ENCODE results near the gene COG5.

COG5 gene

DNA sequence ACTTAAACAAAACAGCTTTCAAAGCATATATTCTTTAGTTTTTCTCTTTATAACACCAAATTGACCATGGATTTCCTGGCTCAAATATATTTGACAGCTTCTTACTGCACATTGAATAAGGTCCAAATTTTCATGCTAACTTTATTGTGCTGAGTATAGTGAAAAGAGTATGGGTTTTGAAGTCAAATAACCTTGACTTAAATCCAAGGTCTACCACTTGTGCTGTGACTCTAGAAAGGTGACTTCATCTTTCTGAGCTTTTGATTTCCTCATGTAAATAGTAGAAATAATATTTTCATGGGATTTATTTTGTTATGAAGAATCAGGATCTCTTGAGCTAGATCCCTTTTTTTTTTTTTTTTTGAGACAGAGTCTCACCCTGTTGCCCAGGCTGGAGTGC, 233.2 kb downstream of the COG5 start:
- DNase-seq (ENCODE audit: low read depth) = no peak

DNA sequence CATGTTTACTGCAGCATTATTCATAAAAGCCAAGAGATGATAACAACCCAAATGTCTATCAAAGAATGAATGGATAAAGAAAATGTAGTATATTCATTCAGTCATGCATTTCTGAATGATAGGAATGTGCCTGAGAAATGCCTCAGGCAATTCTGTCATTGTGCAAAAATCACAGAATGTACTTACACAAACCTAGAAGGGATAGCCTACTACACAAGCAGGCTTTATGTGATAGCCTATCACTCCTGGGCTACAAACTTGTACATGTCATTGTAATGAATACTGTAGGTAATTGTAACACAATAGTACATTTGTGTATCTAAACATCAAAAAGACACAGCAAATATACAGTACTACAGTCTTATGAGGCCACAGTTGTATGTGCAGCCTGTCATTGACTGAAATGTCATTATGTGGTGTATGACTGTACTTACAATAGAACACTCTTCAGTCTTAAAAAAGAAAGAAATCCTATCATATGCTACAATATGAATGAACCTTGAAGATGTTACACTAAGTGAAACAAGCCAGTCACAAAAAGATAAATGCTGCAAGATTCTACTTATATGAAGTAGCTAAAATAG, 235.6 kb downstream of the COG5 start:
- no peak for DNase-seq (ENCODE audit: low read depth)

DNA sequence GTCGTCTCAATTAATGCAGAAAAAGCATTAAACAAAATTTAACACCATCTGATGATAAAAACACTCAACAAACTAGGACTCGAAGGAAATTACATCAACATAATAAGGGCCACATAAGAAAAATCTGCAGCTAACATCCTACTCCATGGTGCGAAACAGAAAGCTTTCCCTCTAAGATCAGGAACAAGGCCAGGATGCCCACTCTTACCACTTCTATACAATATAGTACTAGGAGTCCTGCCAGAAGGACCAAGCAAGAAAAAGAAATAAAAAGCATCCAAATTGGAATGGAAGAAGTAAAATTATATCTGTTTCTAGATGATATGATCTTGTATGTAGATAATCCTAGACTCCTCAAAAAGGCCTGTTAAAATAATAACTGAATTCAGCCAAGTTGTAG, 237.7 kb downstream of the COG5 start:
- no peak for DNase-seq (ENCODE audit: low read depth)

DNA sequence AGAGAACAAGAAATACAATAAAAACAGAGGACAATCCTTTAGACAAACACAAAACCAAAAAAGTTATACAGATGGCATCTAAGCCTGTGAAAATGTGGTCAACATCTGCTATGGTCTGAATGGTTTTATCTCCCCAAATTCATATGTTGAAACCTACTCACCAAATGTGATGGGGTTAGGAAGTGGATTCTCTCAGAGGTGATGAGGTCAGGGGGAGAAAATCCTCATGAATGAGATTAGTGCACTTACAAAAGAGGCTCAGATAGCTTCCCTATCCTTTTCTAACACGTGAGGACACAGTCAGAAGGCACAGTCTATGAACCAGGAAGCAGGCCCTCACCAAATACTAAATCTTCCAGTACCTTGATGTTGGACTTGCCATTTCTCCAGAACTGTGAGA, 241.7 kb downstream of the COG5 start:
- DNase-seq (ENCODE audit: low read depth) = no peak

DNA sequence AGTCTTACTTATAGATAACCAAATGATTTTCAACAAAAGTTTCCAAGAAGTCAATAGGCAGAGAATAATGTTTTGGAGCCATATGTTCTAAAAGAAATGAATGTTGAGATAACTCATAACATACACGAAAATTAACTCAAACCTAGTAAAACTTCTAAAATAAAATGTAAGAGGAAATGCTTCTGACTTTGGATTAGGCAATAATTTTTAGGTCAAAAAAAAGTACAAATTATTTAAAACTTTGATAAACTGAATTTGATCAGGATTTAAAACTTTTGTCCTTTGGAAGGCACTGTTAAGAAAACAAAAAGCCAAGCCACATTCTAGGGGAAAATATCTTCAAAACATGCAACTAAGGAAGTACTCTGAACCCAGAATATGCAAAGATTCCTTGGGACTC, 242.1 kb downstream of the COG5 start:
- no peak for DNase-seq (ENCODE audit: low read depth)

DNA sequence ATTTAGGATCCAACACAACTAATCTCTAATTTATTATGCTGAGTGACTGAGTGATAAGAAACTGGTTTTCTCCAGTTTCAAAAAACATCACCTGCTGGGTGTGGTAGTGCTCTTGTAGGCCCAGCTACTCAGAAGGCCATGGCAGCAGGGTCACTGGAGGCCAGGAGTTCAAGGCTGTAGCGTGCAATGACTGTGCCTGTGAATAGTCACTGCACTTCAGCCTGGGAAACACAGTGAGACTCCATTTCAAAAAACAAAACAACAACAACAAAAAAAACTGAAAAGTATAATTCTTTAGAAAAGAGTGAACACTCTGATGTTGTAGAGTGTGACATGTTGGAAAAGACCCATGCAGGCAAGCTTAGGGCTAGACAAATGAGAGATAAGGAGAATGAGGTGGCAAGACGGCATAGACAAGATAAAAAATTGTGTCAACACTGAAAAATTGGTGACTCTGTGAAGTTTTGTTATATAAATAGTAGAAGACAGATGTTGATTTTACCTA, 243.9 kb downstream of the COG5 start:
- no peak for DNase-seq (ENCODE audit: low read depth)

DNA sequence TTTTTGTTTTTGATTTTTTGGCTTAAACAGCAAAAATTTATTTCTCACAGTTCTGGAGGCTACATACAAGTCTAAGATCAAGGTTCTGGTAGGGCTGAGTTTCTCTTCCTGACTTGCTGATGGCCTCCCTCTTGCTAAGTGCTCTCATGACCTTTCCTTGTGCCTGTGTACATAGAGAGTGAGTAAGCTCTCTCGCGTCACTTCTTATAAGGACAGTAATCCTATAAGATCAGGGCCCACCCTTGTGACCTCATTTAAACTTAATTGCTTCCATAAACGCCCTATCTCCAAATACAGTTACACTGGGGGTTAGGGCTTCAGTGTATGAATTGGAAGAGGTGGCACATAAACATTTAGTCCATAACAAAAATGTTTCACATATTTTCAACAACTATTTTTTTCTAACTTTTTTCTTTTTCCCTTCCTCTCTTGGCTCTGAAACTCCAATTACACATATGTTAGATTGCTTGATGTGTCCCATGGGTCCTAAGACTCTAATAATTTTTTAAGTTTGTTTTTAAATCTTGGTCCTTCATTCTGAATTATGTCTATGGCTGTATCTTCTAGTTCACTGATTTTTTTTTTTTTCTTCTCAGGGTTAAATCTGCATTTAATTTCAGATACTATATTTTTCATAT, 245.1 kb downstream of the COG5 start:
- no peak for DNase-seq (ENCODE audit: low read depth)

DNA sequence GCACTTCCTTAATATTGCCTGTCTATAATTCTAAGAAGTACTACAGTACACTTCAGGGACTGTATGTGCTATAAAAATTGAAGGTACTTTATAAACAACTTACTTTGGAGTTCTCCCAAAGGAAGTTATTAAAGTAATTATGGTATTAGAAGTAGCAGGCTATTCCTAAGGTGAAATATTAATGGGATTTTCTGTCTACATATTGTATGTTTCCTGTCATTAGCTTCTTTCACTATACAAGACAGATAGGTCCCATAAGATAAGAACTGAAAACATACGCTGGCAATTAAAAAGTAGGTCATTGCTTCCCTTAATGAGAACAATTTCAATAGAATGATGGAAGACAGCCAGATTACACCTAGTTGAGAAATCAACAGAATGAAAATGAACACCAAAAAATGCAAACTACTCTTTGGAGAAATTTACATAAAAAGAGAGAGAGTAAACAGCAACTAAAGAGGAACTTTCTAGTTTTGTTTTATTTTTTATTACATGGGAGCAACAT, 248.0 kb downstream of the COG5 start:
- no peak for DNase-seq (ENCODE audit: low read depth)

DNA sequence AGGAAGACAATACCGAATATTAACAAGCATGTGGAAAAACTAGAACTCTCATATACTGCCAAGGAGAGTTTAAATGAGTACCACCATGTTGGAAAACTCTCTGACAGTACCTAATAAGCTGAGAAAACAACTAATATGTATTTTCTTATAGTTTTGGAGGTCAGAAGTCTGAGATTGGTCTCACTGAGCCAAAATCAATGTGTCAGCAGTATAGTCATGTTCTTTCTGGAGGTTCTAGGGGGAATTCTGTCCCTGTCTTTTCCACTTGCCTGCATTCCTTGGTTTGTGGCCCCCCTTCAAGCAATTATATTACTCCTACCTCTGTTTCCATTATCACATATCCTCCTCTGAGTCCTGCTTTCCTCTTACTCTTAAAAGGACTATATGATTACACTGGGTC, 250.4 kb downstream of the COG5 start:
- no peak for DNase-seq (ENCODE audit: low read depth)

DNA sequence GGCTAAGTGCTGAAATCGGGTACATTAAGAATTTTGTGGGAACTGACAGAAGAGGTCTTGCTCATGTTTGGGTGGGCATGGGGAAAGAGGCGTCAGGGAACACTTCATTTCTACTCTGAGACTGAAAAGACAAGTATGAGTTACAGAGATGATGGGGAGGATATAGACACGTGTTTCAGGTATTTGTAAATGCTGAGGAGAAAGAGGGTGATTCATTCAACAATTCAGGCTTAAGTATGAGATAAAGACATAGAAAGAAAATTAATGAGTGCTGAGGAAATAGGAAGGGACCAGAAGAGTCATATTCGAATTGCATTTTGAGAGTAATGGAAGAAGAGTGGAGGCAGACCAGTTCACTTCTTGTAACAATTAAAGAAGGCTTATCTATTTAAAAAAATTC, 251.3 kb downstream of the COG5 start:
- no peak for DNase-seq (ENCODE audit: low read depth)

DNA sequence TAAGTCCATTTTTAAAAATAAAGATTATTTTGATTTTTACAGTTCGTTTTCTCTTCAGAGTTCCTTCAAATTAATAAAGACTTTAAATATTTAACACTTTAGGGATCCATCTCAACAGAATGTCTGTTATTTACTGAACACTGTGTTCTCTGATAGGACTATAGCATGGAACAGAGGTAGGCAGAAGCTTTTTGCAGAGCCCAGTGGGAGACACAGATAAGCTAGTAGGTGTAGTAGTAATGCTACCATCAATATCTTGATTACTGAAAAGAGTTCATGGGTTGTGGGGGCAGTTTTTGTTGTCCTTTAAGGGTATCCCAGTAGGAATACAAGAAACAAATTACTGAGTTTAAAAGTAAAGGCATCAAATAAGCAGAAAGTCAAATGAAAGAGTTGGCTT, 254.4 kb downstream of the COG5 start:
- DNase-seq (ENCODE audit: low read depth) = no peak

DNA sequence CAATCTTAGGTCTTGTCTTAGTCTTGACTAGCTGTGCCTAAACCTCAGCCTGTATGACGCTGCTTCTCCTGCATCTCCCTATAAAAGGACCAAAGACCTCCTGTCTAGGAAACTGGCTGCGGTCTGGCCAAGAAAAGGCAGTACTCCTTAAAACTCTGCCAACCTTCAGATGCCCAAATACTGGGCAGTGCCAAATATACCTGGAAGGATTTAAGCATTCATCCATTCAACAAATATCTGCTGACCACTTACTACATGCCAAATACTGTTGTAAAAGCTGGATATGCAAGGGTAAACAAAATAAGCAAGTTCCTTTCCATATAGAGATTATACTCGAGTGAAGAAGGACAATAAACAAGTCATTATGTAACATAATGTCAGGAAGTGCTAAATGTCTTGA, 259.1 kb downstream of the COG5 start:
- no peak for DNase-seq (ENCODE audit: low read depth)

DNA sequence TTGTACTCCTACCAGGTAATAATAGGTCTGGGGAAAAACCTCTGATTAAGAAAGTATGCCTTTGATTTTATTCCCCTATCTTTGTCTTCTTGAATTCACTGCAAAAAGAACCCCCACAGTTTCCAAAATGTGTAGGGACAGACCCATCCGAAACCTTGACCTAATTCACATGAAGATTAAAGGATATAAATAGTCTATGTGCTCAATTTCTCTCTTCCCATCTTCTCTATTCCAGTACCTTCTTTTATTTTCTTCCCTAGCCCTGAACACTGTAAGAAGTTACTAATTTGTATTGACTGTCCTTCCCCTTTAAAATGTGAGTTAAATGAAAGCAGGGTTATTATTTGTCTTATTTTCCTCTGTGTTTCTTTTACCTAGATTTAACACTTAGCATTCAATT, 259.7 kb downstream of the COG5 start:
- no peak for DNase-seq (ENCODE audit: low read depth)

DNA sequence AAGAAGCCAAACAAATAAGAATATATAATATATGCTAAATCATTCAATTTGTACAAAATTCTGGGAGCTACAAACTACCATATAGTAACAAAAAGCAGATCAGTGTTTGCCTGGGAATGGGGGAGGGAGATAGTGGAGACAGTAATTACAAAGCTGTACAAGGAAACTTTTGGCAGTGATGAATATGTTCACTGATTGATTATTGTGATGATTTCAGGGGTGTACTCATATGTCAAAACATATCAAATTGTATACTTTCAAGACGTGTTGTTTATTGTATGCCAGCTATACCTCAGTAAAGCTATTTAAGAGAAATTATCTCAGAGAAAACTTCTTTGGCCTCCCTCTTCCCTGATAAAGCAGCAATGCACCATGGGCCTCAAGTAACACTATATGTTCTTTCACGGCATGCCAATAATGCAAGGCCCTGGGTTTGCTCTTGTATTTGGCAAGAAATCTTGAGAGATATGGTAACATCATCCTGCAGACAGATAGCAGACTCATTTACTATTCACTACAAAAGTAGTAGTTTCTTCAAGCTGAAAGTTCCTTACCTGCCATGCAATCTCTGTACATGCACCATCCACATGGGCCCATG, 261.4 kb downstream of the COG5 start:
- no peak for DNase-seq (ENCODE audit: low read depth)

DNA sequence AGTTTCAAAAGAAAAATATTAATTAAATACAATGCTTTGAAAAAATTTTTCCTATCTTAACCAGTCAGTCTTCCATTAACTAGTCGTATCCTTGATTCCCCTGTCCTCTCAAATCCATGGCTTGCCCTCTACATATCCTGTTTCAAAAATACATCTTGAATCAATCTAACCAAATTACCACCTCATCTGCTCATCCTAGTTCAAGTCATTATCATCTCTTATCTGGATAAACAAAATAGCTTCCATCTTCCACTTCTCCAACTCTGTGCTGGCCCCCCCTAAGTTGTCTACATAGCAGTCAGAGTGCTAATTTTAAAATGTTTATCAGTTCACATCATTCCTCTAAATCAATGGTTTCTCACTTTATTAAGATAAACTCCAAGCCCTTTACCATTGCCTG, 269.5 kb downstream of the COG5 start:
- DNase-seq (ENCODE audit: low read depth) = no peak

DNA sequence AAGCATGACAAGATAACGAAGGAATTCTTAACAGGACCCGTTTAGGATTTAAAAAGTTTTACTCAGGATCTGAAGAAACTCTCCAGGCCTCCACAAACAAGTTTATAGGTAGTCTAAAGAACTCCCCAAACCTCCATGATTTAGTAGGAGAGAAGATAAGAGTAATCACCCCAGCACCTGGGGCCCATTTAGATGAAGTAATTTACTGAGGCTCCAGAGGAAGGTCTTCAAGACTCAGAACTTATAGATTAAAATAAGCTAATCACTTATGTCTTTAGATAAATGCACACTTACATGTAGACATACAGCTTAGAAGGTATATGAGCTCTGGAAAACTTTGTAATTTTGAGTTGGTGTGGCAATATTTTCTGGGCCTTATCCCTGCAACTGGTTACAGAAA, 271.1 kb downstream of the COG5 start:
- DNase-seq (ENCODE audit: low read depth) = no peak

DNA sequence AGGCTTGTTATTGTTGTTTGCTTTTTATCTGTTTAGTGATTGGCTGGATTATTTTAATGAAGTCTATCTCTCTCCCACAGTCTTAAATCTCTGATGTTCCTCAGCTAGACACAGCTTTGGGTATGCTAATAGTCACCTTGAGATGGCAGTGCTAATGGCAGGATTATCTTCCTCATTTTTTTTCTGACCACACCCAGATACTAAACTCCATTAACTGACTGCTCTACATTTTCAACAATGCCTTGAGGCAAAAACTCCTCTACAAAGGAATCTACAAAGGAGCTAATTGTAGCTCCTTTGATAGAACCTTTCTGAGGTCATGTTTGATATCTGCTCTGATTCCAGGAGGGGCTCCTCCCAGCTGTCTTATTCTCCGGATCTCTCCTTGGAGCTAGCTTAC, 272.3 kb downstream of the COG5 start:
- no peak for DNase-seq (ENCODE audit: low read depth)

DNA sequence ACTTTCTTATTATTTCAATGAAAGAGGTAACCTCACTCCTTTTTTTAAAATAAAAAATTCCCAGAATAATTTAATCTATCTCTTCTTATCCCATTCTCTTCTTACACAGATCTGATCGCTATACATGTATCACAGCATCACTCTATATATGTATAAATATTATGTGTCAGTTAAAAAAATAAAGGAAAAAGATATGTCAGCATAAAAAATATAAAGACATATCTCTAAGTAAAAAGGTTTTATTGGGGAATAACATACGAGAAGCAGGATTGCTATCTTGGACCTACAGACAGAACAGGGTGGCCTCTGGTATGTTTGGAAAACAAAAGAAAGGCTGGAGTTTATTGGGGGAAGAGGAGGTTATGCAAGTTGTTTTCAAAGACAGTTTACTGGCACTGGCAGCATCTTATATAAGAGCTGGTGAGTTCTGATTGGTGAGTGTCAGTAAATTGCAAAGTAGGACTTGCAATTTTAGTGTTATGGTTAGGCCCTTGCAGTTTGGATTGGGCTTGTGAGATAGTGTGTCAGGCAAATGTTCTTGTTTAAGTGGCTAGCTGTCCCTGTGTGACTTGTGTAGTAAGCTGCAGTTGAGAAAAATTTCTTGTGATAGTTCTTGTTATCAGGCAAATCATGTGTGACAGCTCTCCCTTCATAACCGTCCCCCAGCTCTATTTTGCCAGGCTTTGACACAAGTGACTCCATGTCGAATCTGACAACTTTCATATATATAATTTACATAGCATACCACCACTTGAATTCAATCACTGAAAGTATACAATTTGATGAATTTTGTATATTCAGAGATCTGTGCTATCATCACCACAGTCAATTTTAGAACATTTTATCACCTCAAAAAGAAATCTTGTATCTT, 276.7 kb downstream of the COG5 start:
- DNase-seq (ENCODE audit: low read depth) = no peak

DNA sequence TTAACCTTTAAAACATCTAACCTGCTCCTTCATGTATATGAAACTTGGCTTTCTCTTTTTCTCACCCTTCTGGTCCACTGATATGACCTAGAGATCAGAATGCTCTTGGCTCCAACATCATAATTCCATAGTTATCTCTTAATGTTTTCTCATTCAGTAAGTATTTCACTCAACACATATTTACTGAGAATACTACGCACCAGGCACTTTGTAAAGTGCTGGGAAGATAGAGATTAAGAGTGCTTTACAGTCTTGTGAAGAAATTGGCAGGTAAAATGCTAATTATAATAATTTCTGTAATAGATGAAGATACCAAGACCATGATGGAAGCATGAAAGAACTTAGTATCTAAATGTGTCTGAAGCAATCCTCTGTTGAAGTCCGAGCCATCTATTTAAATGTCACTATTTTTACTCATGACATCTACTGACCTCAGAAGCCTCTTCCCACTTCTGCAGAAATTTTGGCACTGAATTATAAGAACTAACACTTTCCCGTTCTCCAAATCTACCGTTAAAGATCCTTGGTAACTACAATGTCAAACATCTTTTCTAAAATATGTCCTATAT, 278.7 kb downstream of the COG5 start:
- DNase-seq (ENCODE audit: low read depth) = no peak

DNA sequence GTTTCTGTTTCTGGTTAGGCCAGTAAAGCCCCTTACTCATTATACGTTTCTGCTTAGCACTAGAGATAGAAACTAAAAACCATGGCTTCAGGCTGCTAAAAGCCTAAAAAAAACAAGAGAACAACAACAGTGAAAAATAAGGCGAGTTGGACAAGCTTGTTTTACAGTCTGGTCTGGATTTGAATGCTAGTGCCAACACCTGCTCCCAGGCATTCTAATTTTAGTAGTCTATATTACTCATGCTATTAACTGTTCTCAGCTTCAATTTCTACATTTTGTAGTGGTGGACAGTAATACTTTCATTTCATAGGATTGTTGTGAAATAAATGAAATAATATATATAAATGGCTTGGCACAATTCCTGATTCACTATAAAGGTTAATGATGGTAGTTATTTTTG, 286.4 kb downstream of the COG5 start:
- no peak for DNase-seq (ENCODE audit: low read depth)

DNA sequence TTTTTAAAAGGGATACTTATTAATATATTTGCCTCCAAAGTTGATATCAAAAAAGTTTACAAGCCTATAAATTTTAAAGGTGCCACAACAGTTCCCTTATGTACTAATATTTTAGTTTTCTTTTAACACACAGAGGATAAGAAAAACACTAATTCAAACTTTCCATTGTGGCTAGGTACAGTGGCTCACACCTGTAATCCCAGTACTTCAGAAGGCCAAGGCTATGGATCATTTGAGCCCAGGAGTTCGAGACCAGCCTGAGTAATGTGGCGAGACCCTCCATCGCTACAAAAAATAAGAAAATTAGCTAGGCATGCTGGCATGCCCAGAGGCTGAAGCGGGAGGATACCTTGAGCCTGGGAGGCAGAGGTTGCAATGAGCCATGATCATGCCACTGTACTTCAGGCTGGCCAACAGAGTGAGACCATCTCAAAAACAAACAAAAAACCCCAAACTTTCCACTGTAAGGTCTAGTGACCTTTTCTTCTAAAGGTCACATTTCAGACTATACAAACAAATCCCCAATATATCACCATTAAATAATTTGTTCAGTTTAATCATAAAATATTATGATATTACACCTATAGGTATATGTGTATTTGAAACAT, 287.4 kb downstream of the COG5 start:
- no peak for DNase-seq (ENCODE audit: low read depth)

DNA sequence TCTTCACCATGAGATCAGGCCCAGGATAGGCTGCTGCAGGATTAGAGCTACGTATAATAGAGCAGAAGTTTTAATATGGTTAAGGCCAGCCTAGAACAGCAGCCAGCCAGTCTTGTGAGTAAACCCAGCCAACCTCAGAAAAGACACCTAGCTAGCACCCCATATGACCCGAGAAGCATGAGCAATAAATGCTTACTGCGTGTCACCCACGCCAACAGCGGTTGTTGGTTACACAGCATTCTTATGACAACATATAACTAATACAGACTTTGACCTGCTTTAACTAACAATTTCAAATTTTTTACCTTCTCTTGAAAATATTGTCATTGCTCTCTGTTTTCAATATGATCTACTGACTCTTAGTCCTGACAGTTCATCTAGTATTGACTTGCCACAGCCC, 289.2 kb downstream of the COG5 start:
- DNase-seq (ENCODE audit: low read depth) = no peak
